Stomach (tissue), 4 donors: ENCODE data around the gene COPS6.

Experiments used
- CTCF ChIP-seq, 7 experiments: fragments of 450-650 bp in 4 of 7; fragments of 200-600 bp in 3 of 7; sonication (generic) in 3 of 7; IDR thresholded peaks; one replicate each; pipeline ENCODE4 v1.5.1; 2016 to 2019; ENCODE audit warnings: antibody characterized with exemption in 7 of 7, control low read depth in 2 of 7, mild to moderate bottlenecking in 1 of 7
- EP300 ChIP-seq: sonication (generic); formaldehyde crosslinking; IDR thresholded peaks from one replicate; pipeline ENCODE4 v1.6.1; 2017; ENCODE audit warnings: antibody characterized with exemption
- POLR2A ChIP-seq, 4 donors: fragments of 450-650 bp; IDR thresholded peaks; one replicate each; pipeline ENCODE4 v1.6.1; 2016; ENCODE audit warnings: antibody characterized with exemption in 4 of 4, control low read depth in 2 of 4, mild to moderate bottlenecking in 1 of 4, moderate library complexity in 1 of 4
- POLR2AphosphoS5 ChIP-seq, 3 donors: sonication (generic); formaldehyde crosslinking; IDR thresholded peaks; one replicate each; pipeline ENCODE4 v1.6.1; 2016; ENCODE audit warnings: antibody characterized with exemption in 3 of 3

DNA sequence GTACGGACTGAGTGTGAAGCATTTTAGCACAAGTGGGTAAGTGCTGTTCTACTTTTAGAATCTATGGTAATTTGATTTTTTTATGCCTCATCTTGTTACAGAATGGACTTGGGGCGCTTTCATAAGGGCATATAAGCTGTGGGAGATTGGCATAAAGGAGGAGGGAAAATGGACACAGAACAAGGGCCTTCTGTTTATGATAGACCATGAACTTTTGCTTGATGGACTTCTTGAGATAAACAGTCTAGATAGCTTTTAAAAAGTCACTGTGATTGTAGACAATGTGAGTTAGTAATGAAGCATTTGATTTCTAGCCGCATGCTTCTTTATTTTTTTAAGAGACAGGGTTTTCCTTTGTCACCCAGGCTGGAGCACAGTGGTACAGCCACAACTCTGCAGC lies 37.2 kb upstream of the COPS6 start:
- TF ChIP-seq CTCF (IDR thresholded peaks at IDR 0.05) (no peak), POLR2A (IDR thresholded peaks at IDR 0.05) (no peak), EP300 (no peak), POLR2AphosphoS5 (IDR thresholded peaks at IDR 0.05) (no peak)
